Vagina (tissue), 2 donors: ENCODE measurements around the gene B4GALT5. TPM values are rescaled to one million over a fixed set of nuclear protein-coding genes. Genes with fewer than 3 reads are reported as not detected.

Experiments used
- DNase-seq, 2 donors: peaks; one replicate each; pipeline ENCODE4 v3.0.0-alpha.2; 2017; ENCODE audit errors: extremely low spot score in 2 of 2
- H3K27ac ChIP-seq: fragments of 200-600 bp; sonication (generic); one replicate; pipeline ENCODE4 v1.5.1; 2019
- H3K27me3 ChIP-seq: fragments of 200-600 bp; sonication (generic); one replicate; pipeline ENCODE4 v1.5.1; 2019
- H3K36me3 ChIP-seq, 2 donors: fragments of 200-600 bp; sonication (generic); one replicate each; pipeline ENCODE4 v1.5.1; 2017 to 2019
- H3K4me1 ChIP-seq: fragments of 200-600 bp; sonication (generic); one replicate; pipeline ENCODE4 v1.5.1; 2019
- H3K4me3 ChIP-seq, 2 donors: fragments of 200-600 bp; sonication (generic); 1 replicate in 1 of 2; 2 replicates in 1 of 2; pipeline ENCODE4 v1.5.1; 2016 to 2019
- H3K9me3 ChIP-seq: fragments of 200-600 bp; sonication (generic); one replicate; pipeline ENCODE4 v1.5.1; 2019
- POLR2A ChIP-seq, 2 donors: fragments of 450-650 bp; IDR thresholded peaks; one replicate each; pipeline ENCODE4 v1.6.1; 2017; ENCODE audit warnings: antibody characterized with exemption in 2 of 2, mild to moderate bottlenecking in 2 of 2, moderate library complexity in 2 of 2
- POLR2AphosphoS5 ChIP-seq, 2 donors: sonication (generic); formaldehyde crosslinking; IDR thresholded peaks; one replicate each; pipeline ENCODE4 v1.9.0; 2017; ENCODE audit warnings: antibody characterized with exemption in 2 of 2, mild to moderate bottlenecking in 2 of 2, low read depth in 1 of 2; ENCODE audit not compliant: insufficient read depth in 1 of 2
- intact Hi-C: fragments of 100-400 bp; cut with DNase I; formaldehyde crosslinking; loops from one replicate; pipeline ENCODE4 v1.15.1; 2023
- total RNA-seq: library from RNA; depleted of rRNA; stranded (reverse); fragments of >200 nt; gene quantifications from one replicate; pipeline ENCODE4 v1.2.3, GENCODE V29; 2016
- TF ChIP-seq, protein P1 (sequence below), 3 experiments: fragments of 450-650 bp in 2 of 3; fragments of 200-600 bp in 1 of 3; sonication (generic) in 1 of 3; IDR thresholded peaks; one replicate each; pipeline ENCODE4 v1.5.1; 2017 to 2019; ENCODE audit warnings: antibody characterized with exemption in 3 of 3, mild to moderate bottlenecking in 2 of 3, moderate library complexity in 2 of 3

The B4GALT5 gene
- total RNA-seq, 1 donor from 2014 or later: 17.9 TPM

- no peak overlapping the region for H3K4me3 ChIP-seq
- H3K27me3 ChIP-seq: no peaks in the 10 kb centered on the region
- no peaks in the 10 kb centered on the region for H3K9me3 ChIP-seq
- no peak for DNase-seq
- intact Hi-C loops: no loop called here
- TF ChIP-seq, protein P1, sequence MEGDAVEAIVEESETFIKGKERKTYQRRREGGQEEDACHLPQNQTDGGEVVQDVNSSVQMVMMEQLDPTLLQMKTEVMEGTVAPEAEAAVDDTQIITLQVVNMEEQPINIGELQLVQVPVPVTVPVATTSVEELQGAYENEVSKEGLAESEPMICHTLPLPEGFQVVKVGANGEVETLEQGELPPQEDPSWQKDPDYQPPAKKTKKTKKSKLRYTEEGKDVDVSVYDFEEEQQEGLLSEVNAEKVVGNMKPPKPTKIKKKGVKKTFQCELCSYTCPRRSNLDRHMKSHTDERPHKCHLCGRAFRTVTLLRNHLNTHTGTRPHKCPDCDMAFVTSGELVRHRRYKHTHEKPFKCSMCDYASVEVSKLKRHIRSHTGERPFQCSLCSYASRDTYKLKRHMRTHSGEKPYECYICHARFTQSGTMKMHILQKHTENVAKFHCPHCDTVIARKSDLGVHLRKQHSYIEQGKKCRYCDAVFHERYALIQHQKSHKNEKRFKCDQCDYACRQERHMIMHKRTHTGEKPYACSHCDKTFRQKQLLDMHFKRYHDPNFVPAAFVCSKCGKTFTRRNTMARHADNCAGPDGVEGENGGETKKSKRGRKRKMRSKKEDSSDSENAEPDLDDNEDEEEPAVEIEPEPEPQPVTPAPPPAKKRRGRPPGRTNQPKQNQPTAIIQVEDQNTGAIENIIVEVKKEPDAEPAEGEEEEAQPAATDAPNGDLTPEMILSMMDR (IDR thresholded peaks at IDR 0.05): no peak
- no peak for TF ChIP-seq POLR2A (IDR thresholded peaks at IDR 0.05)
- TF ChIP-seq POLR2AphosphoS5 (IDR thresholded peaks at IDR 0.05; ENCODE audit: insufficient read depth in 1 of 2, low read depth in 1 of 2): no peak
- H3K4me1 ChIP-seq: peaks cover 53% of the 10 kb centered on the region
- no peaks in the 10 kb centered on the region for H3K36me3 ChIP-seq
- no peak overlapping the region for H3K27ac ChIP-seq
Measured at GRCh38 chr20:49695830-49696229, 17.8 kb downstream of the B4GALT5 start.

DNA sequence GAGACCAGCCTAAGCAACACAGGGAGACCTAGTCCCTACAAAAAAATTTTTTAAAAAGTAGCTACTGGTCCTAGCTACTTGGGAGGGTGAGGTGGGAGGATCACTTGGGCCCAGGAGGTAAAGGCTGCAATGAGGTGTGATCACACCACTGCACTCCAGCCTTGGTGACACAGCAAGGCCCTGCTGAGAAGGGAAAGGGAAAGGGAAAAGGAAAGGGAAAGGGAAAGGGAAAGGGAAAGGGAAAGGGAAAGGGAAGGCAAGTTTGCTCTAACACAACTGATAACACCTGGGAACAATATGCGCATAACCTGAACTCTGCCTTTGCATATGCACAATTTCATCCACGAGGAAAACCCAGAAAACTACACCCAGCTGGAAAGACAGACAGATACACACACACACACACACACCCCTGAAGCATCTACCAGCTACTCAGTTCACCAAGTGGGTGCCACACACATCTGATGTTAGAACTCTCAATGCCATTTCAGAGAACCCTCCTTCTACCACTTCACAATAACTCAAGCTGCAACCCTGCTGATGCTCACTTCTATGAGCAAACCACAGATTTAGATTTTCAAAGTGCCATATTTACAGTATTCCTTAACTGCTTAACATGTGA lies 19.1 kb downstream of the B4GALT5 start:
- Histone ChIP-seq H3K27ac (no peak overlapping the region), H3K4me3 (no peak overlapping the region), H3K27me3 (no peaks in the 10 kb centered on the region), H3K4me1 (peaks cover 52% of the 10 kb centered on the region), H3K36me3 (no peaks in the 10 kb centered on the region), H3K9me3 (no peaks in the 10 kb centered on the region)
- TF ChIP-seq, protein P1 (IDR thresholded peaks at IDR 0.05): no peak
- TF ChIP-seq POLR2A (IDR thresholded peaks at IDR 0.05) (no peak), POLR2AphosphoS5 (IDR thresholded peaks at IDR 0.05; ENCODE audit: insufficient read depth in 1 of 2, low read depth in 1 of 2) (no peak)
- DNase-seq: no peak
- intact Hi-C loops: no loop called here

DNA sequence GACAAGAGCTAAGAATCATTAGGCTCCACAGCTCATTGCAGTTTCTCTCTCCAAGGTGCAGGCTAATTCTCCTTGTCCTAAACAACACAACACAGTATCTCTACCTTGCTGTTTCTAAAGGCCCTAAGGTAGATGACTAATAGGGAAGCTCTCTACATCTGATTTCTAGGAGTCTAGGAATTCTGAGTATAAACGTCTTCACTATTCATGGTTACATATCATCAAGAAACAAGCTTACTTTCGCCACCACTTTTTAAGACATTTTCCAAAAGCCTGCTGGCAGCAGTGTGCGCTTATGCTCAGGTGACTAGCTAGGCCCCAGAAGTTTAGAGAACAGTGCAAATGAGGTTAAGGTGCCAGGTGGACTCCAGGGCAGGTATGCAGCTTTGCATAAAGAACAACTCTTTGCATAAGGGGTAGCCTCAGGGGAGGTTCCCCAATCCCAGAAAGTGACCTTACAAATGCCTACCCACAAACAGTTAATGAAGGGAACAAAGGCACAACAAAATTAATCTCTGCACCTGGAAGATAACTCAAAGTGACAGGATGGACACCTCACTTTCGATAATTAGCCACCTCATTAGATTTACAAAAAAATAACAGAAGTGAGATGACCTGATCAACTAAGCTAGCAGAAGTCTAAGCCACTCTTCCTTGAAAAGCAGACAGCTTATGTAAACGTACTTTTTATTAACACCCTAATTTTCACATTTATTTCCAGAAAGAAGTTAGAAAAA lies 20.1 kb downstream of the B4GALT5 start:
- intact Hi-C loops: no loop called here
- Histone ChIP-seq H3K4me1 (peaks cover 48% of the 10 kb centered on the region), H3K4me3 (no peak overlapping the region), H3K9me3 (no peaks in the 10 kb centered on the region), H3K27ac (no peak overlapping the region), H3K36me3 (no peaks in the 10 kb centered on the region), H3K27me3 (no peaks in the 10 kb centered on the region)
- no peak for DNase-seq
- no peak for TF ChIP-seq POLR2AphosphoS5 (IDR thresholded peaks at IDR 0.05; ENCODE audit: insufficient read depth in 1 of 2, low read depth in 1 of 2)
- TF ChIP-seq, protein P1 (IDR thresholded peaks at IDR 0.05): no peak
- TF ChIP-seq POLR2A (IDR thresholded peaks at IDR 0.05): no peak

DNA sequence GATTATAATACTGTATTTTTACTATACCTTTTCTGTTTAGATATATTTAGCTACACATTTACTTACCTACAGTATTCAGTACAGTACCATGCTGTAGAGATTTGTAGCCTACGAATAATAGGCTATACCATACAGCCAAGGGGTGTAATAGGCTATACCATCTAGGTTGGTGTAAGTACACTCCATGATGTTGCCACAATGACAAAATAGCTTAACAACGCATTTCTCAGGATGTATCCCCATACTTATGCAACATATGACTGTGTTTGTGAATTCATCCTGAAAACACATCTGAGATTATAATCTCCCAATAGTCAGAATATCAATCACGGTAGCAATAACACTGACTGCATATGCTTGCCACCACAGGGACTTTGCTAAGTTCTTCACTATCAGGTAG lies 20.7 kb downstream of the B4GALT5 start:
- no peak overlapping the region for H3K27ac ChIP-seq
- TF ChIP-seq, protein P1 (IDR thresholded peaks at IDR 0.05): no peak
- no peak for TF ChIP-seq POLR2A (IDR thresholded peaks at IDR 0.05)
- no peak for TF ChIP-seq POLR2AphosphoS5 (IDR thresholded peaks at IDR 0.05; ENCODE audit: insufficient read depth in 1 of 2, low read depth in 1 of 2)
- peaks cover 54% of the 10 kb centered on the region for H3K4me1 ChIP-seq

More for the DNA sequence above, 20.7 kb downstream of the B4GALT5 start:
- H3K36me3 ChIP-seq: no peaks in the 10 kb centered on the region
- H3K9me3 ChIP-seq: no peaks in the 10 kb centered on the region
- no peaks in the 10 kb centered on the region for H3K27me3 ChIP-seq
- H3K4me3 ChIP-seq: no peak overlapping the region
- no peak for DNase-seq
- intact Hi-C loops: no loop called here
